GM12801 (cell line): Measurements from ENCODE around the gene CUEDC2.

ENCODE experiments used
- CTCF ChIP-seq: IDR thresholded peaks from one replicate; pipeline ENCODE4 v1.5.1; 2011; ENCODE audit warnings: control low read depth; ENCODE audit not compliant: insufficient read length; ENCODE audit errors: extremely low read depth

CUEDC2 gene

GRCh38 chr10:102436312-102436711 lies 3.9 kb upstream of the CUEDC2 start:
- no peak for TF ChIP-seq CTCF

- TF ChIP-seq CTCF = no peak
Observed at GRCh38 chr10:102435529-102436233, 3.3 kb upstream of the CUEDC2 start.

GRCh38 chr10:102435133-102435497 lies 2.7 kb upstream of the CUEDC2 start:
- no peak for TF ChIP-seq CTCF

- TF ChIP-seq CTCF = no peak
Observed at GRCh38 chr10:102434394-102435132, 2.2 kb upstream of the CUEDC2 start.

- TF ChIP-seq CTCF = no peak
Observed at GRCh38 chr10:102433619-102434046, 1.3 kb upstream of the CUEDC2 start.

- no peak for TF ChIP-seq CTCF
Observed at GRCh38 chr10:102431452-102432124, 786 bp downstream of the CUEDC2 start.

GRCh38 chr10:102429468-102429867 lies 2.9 kb downstream of the CUEDC2 start:
- TF ChIP-seq CTCF = no peak
